A549 treated with ZK216348 at 1 μM for 4 hours (cell line): ENCODE data around the gene SMARCA4. TPM values are rescaled to one million over a fixed set of nuclear protein-coding genes. Genes with fewer than 3 reads are reported as not detected.

ENCODE experiments used
- total RNA-seq: library from RNA; stranded (reverse); fragments of 200-300 nt; extraction: Qiagen RNA extraction; gene quantifications from 5 replicates; pipeline ENCODE4 v1.2.3, GENCODE V29; 2022; ENCODE audit warnings: low read depth

The SMARCA4 gene
- total RNA-seq = 9.1 to 12.0 TPM (median 11.8 TPM) in 5 replicates

GRCh38 chr19:10960314-10961072 is at the start of gene SMARCA4:
TSS of gene SMARCA4 (plus strand) at chr19:10961030. CDS start at chr19:10984152, 23,122 bp downstream.

GRCh38 chr19:10928563-10929401 is 32.0 kb upstream of the SMARCA4 start, which contains the start of the genes TIMM29 and YIPF2:
TSS of gene TIMM29 (plus strand) at chr19:10928811. CDS start at chr19:10928823, 12 bp downstream.
TSS of gene YIPF2 (minus strand) at chr19:10928639. CDS start at chr19:10928410, 229 bp downstream.

GRCh38 chr19:11089254-11090013 is 128.6 kb downstream of the SMARCA4 start, which contains the start of gene LDLR:
TSS of gene LDLR (plus strand) at chr19:11089463. CDS start at chr19:11089549, 86 bp downstream.

Other genes starting within 250 kb of the SMARCA4 start
- 38.9 to 61.4 TPM (median 57.9 TPM) in 5 replicates for gene DNM2, start 243.0 kb upstream of the SMARCA4 start, total RNA-seq
- gene TMED1, start 124.8 kb upstream of the SMARCA4 start, total RNA-seq = 16.5 to 31.5 TPM (median 29.4 TPM) in 5 replicates
- gene C19orf38, start 112.6 kb upstream of the SMARCA4 start, total RNA-seq = not detected in 5 replicates
- 30.1 to 52.5 TPM (median 50.5 TPM) in 5 replicates for gene CARM1, start 89.5 kb upstream of the SMARCA4 start, total RNA-seq
- gene YIPF2, start 32.4 kb upstream of the SMARCA4 start, total RNA-seq = 12.1 to 24.2 TPM (median 20.4 TPM) in 5 replicates
- 11.4 to 20.3 TPM (median 18.7 TPM) in 5 replicates for gene TIMM29, start 32.2 kb upstream of the SMARCA4 start, total RNA-seq
- gene LDLR, start 128.4 kb downstream of the SMARCA4 start, total RNA-seq = 21.9 to 29.9 TPM (median 27.9 TPM) in 5 replicates
- gene SPC24, start 194.8 kb downstream of the SMARCA4 start, total RNA-seq = 14.2 to 17.8 TPM (median 16.2 TPM) in 5 replicates
- 34.6 to 59.3 TPM (median 46.8 TPM) in 5 replicates for gene KANK2, start 236.5 kb downstream of the SMARCA4 start, total RNA-seq